Measurements from ENCODE around the gene UVRAG. TPM values are rescaled to one million over a fixed set of nuclear protein-coding genes. Genes with fewer than 3 reads are reported as not detected.
A peak's percentile ranks its signal among the peaks of the same experiment; 100 is the strongest.

The UVRAG gene
- total and polyA plus RNA-seq, 2 of the 13 experiments (the other 11 are each of a cell fraction or from before 2014, with no cell fraction given), result 9.7 to 17.3 TPM

GRCh38 chr11:75792127-75792731 lies 22.8 kb upstream of the UVRAG start:
- Histone ChIP-seq H3K27ac (ENCODE audit: extremely low read length, insufficient read depth, low read length) (peak overlapping the region; percentile 54), H4K20me1 (ENCODE audit: insufficient read depth, low read length) (no peaks in the 10 kb centered on the region), H3K36me3 (replicated peaks in 1 of 2; ENCODE audit: control insufficient read depth in 1 of 2, insufficient read depth in 2 of 2, low read length in 2 of 2) (peaks cover 7 to 50% of the 10 kb centered on the region in 2 experiments), H3K4me1 (ENCODE audit: insufficient read depth, low read length) (peaks cover 73% of the 10 kb centered on the region), H3K9ac (ENCODE audit: insufficient read depth, low read depth, low read length) (no peak overlapping the region), H3K4me2 (ENCODE audit: low read depth, low read length) (no peak overlapping the region), H2AFZ (ENCODE audit: low read length) (no peak overlapping the region), H3K79me2 (ENCODE audit: insufficient read depth, low read length) (no peaks in the 10 kb centered on the region), H3K9me3 (ENCODE audit: low read length) (no peaks in the 10 kb centered on the region), H3K27me3 (ENCODE audit: control insufficient read depth in 1 of 2, insufficient read depth in 2 of 2, low read length in 2 of 2) (no peaks in the 10 kb centered on the region), H3K4me3 (replicated peaks in 1 of 3; ENCODE audit: insufficient read depth in 1 of 3, low read depth in 2 of 3, low read length in 3 of 3) (no peak overlapping the region)
- POLR2A ChIA-PET, result interaction anchor here (0.7 to 7.1 kb wide), 7 partner anchors 9 to 73 kb away, joined by 3 to 138 read pairs (median 8); partner anchors contain the start of genes DGAT2 and UVRAG
- no peak for DNase-seq (ENCODE audit: low spot score)
- intact Hi-C loops (cut with micrococcal nuclease; ENCODE audit: unreplicated experiment), result no loop called here
- TF ChIP-seq SKI (IDR thresholded peaks at IDR 0.05; ENCODE audit: partially characterized antibody) (no peak), STAG1 (CRISPR knock-in tag; IDR thresholded peaks at IDR 0.05) (no peak), FLYWCH1 (CRISPR knock-in tag; IDR thresholded peaks at IDR 0.05) (no peak), HOXA5 (CRISPR knock-in tag; IDR thresholded peaks at IDR 0.05) (no peak), ZNF577 (CRISPR knock-in tag; IDR thresholded peaks at IDR 0.05; ENCODE audit: borderline replicate concordance, low read depth) (no peak), ZNF546 (CRISPR knock-in tag; conservative IDR thresholded peaks at IDR 0.05) (no peak), MXI1 (IDR thresholded peaks at IDR 0.05; ENCODE audit: borderline replicate concordance, low read depth, low read length) (no peak), ZNF746 (CRISPR knock-in tag; IDR thresholded peaks at IDR 0.05) (no peak), AKAP8 (CRISPR knock-in tag; IDR thresholded peaks at IDR 0.05) (no peak)
- WGBS (ENCODE audit: low lambda C conversion rate), result 92% methylated on average over 2 of the region's 6 CpGs
- BruUV-seq (replicated peaks), result no TSS peak
- in situ Hi-C loops (cut with HindIII; ENCODE audit: extremely low pct_ligation_motif_present, low pct_unique_long_range_greater_than_20kb), result no loop called here
- ATAC-seq, result no peak
- no peak for FAIRE-seq
- CTCF ChIA-PET (ENCODE audit: low intra/inter-chr PET ratio, low total read pairs), result no interaction called here

Measured in HepG2 (cell line).